Right lobe of liver (tissue), 6 donors: ENCODE measurements around the gene HOXA9. TPM values are rescaled to one million over a fixed set of nuclear protein-coding genes. Genes with fewer than 3 reads are reported as not detected.

Experiments used
- ATAC-seq, 4 donors: fragments of 200-7000 bp; cut with Tn5 transposase; one replicate each; pipeline ENCODE4 v1.9.1; 2020; ENCODE audit warnings: mild to moderate bottlenecking in 4 of 4, moderate library complexity in 4 of 4
- DNase-seq, 3 donors: peaks; one replicate each; pipeline ENCODE4 v3.0.0-alpha.2; 2020
- H3K27ac ChIP-seq, 3 donors: fragments of 200-600 bp; one replicate each; pipeline ENCODE4 v1.8.0; 2022
- H3K27me3 ChIP-seq, 2 donors: fragments of 200-600 bp; one replicate each; pipeline ENCODE4 v1.8.0; 2022
- H3K36me3 ChIP-seq, 4 donors: fragments of 200-600 bp; sonication (generic) in 1 of 4; one replicate each; pipeline versions ENCODE4 v1.5.1 to v1.8.0; 2017 to 2022; ENCODE audit warnings: control low read depth in 1 of 4
- H3K4me1 ChIP-seq, 4 donors: fragments of 200-600 bp; sonication (generic) in 1 of 4; one replicate each; pipeline versions ENCODE4 v1.5.1 to v1.8.0; 2017 to 2022; ENCODE audit warnings: control low read depth in 1 of 4
- H3K4me3 ChIP-seq, 3 donors: fragments of 200-600 bp; one replicate each; pipeline ENCODE4 v1.8.0; 2022
- H3K9me3 ChIP-seq, 4 donors: fragments of 200-600 bp; sonication (generic) in 1 of 4; one replicate each; pipeline versions ENCODE4 v1.5.1 to v1.8.0; 2017 to 2022; ENCODE audit warnings: control low read depth in 1 of 4
- CTCF ChIP-seq, 4 donors: fragments of 200-600 bp in 3 of 4; fragments of 450-650 bp in 1 of 4; IDR thresholded peaks; one replicate each; pipeline versions ENCODE4 v1.5.1 to v1.8.0; 2016 to 2022; ENCODE audit warnings: antibody characterized with exemption in 4 of 4, mild to moderate bottlenecking in 2 of 4
- POLR2A ChIP-seq: fragments of 450-650 bp; IDR thresholded peaks from one replicate; pipeline ENCODE4 v1.6.1; 2017; ENCODE audit warnings: antibody characterized with exemption, mild to moderate bottlenecking
- WGBS: methylation state at CpG from one replicate; pipeline ENCODE4 v1.1.6; 2018; ENCODE audit warnings: low coverage, low lambda C conversion rate; ENCODE audit not compliant: insufficient coverage; ENCODE audit errors: missing lambda C conversion rate; 5-methylcytosine and 5-hydroxymethylcytosine counted together
- intact Hi-C, 2 donors: fragments of 100-400 bp; cut with DNase I; formaldehyde crosslinking; loops; one replicate each; pipeline versions ENCODE4 v1.11.2 to v1.14.1; 2022
- microRNA counts: library from miRNA; unstranded; fragments of <30 nt; microRNA quantifications from one replicate; lab custom pipeline; 2016
- microRNA-seq, 2 donors: library from miRNA; unstranded; fragments of <30 nt; microRNA quantifications; one replicate each; pipeline ENCODE4, GENCODE V29; 2019 to 2020
- small RNA-seq, 2 experiments: library from RNA; depleted of rRNA; stranded (forward); fragments of <200 nt; gene quantifications; one replicate each; pipeline ENCODE3, GENCODE V24; 2016
- total RNA-seq, 6 experiments: library from RNA; depleted of rRNA in 2 of 6; stranded (reverse); fragments of >200 nt in 2 of 6; fragmentation: NEBNext Ultra II Directional in 3 of 6; extraction: Animal tissue kit (Norgen Biotek cat#: 25700) in 3 of 6; gene quantifications; one replicate each; pipeline versions ENCODE4 v1.1.0 to v1.2.4, GENCODE V29; 2016 to 2023
- donor health status: DM: no; HTN: yes; CAD: no.
- donor health status: DM: no; HTN: no; CAD: no.
- donor health status: DM: no; HTN: no; CAD: no.
- donor health status: DM: no; HTN: yes; CAD: no.
- donor health status: DM: no; HTN: yes; CAD: no.

The HOXA9 gene
- total RNA-seq, 6 experiments from 2014 or later = 0.09 TPM; not detected in 5

DNA sequence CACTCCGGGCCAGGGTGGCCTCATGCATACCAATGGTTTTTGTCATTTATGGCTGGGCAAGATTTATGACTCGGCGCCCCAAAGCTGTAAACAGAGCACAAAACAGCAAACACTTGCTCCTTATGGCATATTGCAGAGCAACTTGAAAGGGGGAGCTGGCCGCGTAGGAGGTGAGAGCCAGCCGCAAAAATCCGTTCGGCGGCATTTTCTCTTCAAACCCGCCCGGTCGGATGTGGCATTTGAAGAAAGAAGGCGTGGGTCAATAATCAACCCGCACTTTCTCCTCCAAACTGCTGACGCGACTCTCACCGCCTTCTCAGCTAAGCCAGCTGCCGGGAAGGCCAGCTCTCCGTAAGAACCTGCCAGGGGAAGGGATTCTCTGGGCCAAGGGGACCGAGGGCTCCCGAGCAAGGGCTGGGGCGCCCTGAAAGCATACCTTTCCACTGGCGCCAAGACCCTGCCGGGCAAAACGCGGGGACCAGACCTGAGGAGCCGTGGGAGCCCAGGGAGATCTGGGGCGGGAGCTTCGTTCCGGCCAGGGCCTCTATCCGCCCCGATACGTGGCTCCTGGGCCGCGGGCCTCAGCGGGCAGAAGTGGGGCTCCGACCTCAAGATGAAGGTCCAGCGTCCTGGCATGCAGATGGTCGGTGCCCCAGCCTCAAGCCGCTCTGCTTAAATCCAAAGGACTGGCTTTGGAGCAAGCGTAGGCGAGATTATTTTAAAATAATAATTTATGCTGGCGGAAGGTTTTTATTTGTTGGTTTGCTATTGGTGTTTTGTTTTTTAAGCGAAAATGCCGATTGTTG, 49.9 kb downstream of the HOXA9 start:
- Histone ChIP-seq H3K27me3 (peaks cover 0 to 14% of the 10 kb centered on the region in 2 donors), H3K4me3 (peak overlapping the region; percentile 6 to 30 (median 12)), H3K27ac (peak overlapping the region; percentile 50 to 81 (median 59)), H3K36me3 (no peaks in the 10 kb centered on the region), H3K9me3 (no peaks in the 10 kb centered on the region), H3K4me1 (peaks cover 0 to 4% (median 0%) of the 10 kb centered on the region in 4 donors)
- DNase-seq = no peak
- intact Hi-C loops = no loop called here
- TF ChIP-seq POLR2A (no peak), CTCF (IDR thresholded peaks at IDR 0.05) (no peak)
- ATAC-seq = peak in 1 of 4 donors; percentile 6
- WGBS = 34% methylated on average over 22 of the region's 45 CpGs

- no peak for ATAC-seq
These were observed 50.5 kb downstream of the HOXA9 start for GRCh38 chr7:27114881-27115220.

GRCh38 chr7:27113991-27114769, 51.2 kb downstream of the HOXA9 start:
- TF ChIP-seq CTCF (IDR thresholded peaks at IDR 0.05) (no peak), POLR2A (no peak)
- peak in 1 of 3 donors; percentile 58 for DNase-seq
- H3K4me1 ChIP-seq = peaks cover 0 to 4% (median 0%) of the 10 kb centered on the region in 4 donors
- H3K36me3 ChIP-seq = no peaks in the 10 kb centered on the region
- ATAC-seq = peak; percentile 19 to 61 (median 52)
- peak overlapping the region; percentile 60 to 83 (median 60) for H3K27ac ChIP-seq
- peak overlapping the region; percentile 27 to 40 (median 31) for H3K4me3 ChIP-seq
- WGBS = 16% methylated on average over 21 of the region's 26 CpGs
- H3K27me3 ChIP-seq = peaks cover 0 to 16% of the 10 kb centered on the region in 2 donors
- intact Hi-C loops = no loop called here
- H3K9me3 ChIP-seq = no peaks in the 10 kb centered on the region

More at GRCh38 chr7:27114881-27115220, 50.5 kb downstream of the HOXA9 start:
- H3K4me1 ChIP-seq = peaks cover 0 to 4% (median 0%) of the 10 kb centered on the region in 4 donors
- H3K27me3 ChIP-seq = peaks cover 0 to 16% of the 10 kb centered on the region in 2 donors
- 27% methylated on average over 6 of the region's 6 CpGs for WGBS
- no peaks in the 10 kb centered on the region for H3K9me3 ChIP-seq
- no peak for TF ChIP-seq POLR2A
- no peaks in the 10 kb centered on the region for H3K36me3 ChIP-seq
- peak overlapping the region; percentile 50 to 81 (median 59) for H3K27ac ChIP-seq
- intact Hi-C loops = no loop called here
- DNase-seq = no peak
- peak overlapping the region; percentile 6 to 30 (median 12) for H3K4me3 ChIP-seq

- peak overlapping the region; percentile 27 to 40 (median 31) for H3K4me3 ChIP-seq
- H3K27me3 ChIP-seq = peaks cover 0 to 15% of the 10 kb centered on the region in 2 donors
- ATAC-seq = peak; percentile 48 to 59 (median 52)
- no peaks in the 10 kb centered on the region for H3K36me3 ChIP-seq
- H3K9me3 ChIP-seq = no peaks in the 10 kb centered on the region
- no peak for TF ChIP-seq CTCF (IDR thresholded peaks at IDR 0.05)
- TF ChIP-seq POLR2A = peak; percentile 34
- intact Hi-C loops = no loop called here
- peak overlapping the region; percentile 60 to 83 (median 60) for H3K27ac ChIP-seq
- 29% methylated on average over 18 of the region's 57 CpGs for WGBS
- peaks cover 0 to 4% (median 0%) of the 10 kb centered on the region in 4 donors for H3K4me1 ChIP-seq
- peak; percentile 61 to 69 (median 63) for DNase-seq
These were observed 52.1 kb downstream of the HOXA9 start for GRCh38 chr7:27112955-27113949.

MicroRNA genes within 50 kb of the gene (microRNA counts, 767-probe panel; counts per million panel counts)
- 237 counts per million for microRNA hsa-miR-196b-5p (lab: Ali Mortazavi, UCI)

Small RNA genes lying within 50 kb of the gene (microRNA-seq; reads per million reads assigned to microRNA genes)
- gene MIR196B = 27.2 to 49.6 reads per million in 2 donors

Small RNA genes lying within 50 kb of the gene (small RNA-seq; reads per million reads assigned to genes)
- gene AC004080.5 (0 reads per million in 2 experiments), gene RF02140 (0 reads per million in 2 experiments), gene RF02141 (0 reads per million in 2 experiments)

Other genes starting within 250 kb of the HOXA9 start
- gene HOXA1, start 69.5 kb downstream of the HOXA9 start, total RNA-seq = under 1 TPM in 5 of 6 experiments, not detected in 1; 0.09 to 0.31 (median 0.17) TPM
- gene HOXA2, start 62.9 kb downstream of the HOXA9 start, total RNA-seq = under 1 TPM in 3 of 6 experiments, not detected in 3; 0.16 to 0.19 (median 0.17) TPM
- 1 to 10 TPM in 1 of 6 experiments, under 1 TPM in 4, not detected in 1; 0.55 to 1.6 (median 0.75) TPM for gene HOXA4, start 34.8 kb downstream of the HOXA9 start, total RNA-seq
- gene HOXA5, start 21.9 kb downstream of the HOXA9 start, total RNA-seq = 1 to 10 TPM in 2 of 6 experiments, under 1 TPM in 4; 0.18 to 1.5 (median 0.65) TPM
- not detected for gene HOXA6, start 17.8 kb downstream of the HOXA9 start, total RNA-seq
- under 1 TPM in 4 of 6 experiments, not detected in 2; 0.17 to 0.26 (median 0.25) TPM for gene HOXA3, start 13.0 kb downstream of the HOXA9 start, total RNA-seq
- gene HOXA7, start 8.9 kb downstream of the HOXA9 start, total RNA-seq = not detected
- gene HOXA10, start 8.8 kb upstream of the HOXA9 start, total RNA-seq = not detected
- gene HOXA11, start 19.7 kb upstream of the HOXA9 start, total RNA-seq = not detected
- not detected for gene HOXA13, start 34.6 kb upstream of the HOXA9 start, total RNA-seq
- not detected for gene EVX1, start 77.3 kb upstream of the HOXA9 start, total RNA-seq